CD14-positive monocyte (primary cell): ENCODE data around the gene GALNTL6. TPM values are rescaled to one million over a fixed set of nuclear protein-coding genes. Genes with fewer than 3 reads are reported as not detected.

ENCODE experiments used
- DNase-seq, 3 donors: peaks; one replicate each; pipeline ENCODE4 v3.0.0-alpha.2; 2011 to 2022
- H2AFZ ChIP-seq: 2 replicates; pipeline ENCODE4 v1.6.0; 2012; ENCODE audit warnings: mild to moderate bottlenecking, low read depth, low read length, inconsistent platforms; ENCODE audit not compliant: insufficient read depth, poor library complexity, severe bottlenecking
- H3K27ac ChIP-seq, 2 donors: 1 replicate in 1 of 2; 2 replicates in 1 of 2; pipeline ENCODE4 v1.5.1; 2012 to 2013; ENCODE audit warnings: low read length in 2 of 2, control low read depth in 1 of 2, inconsistent platforms in 1 of 2, low read depth in 1 of 2, mild to moderate bottlenecking in 1 of 2
- H3K27me3 ChIP-seq, 2 donors: one replicate each; pipeline versions ENCODE4 v1.6.0 to v1.6.1; 2011 to 2013; ENCODE audit warnings: low read length in 2 of 2; ENCODE audit not compliant: control insufficient read depth in 2 of 2, insufficient read depth in 2 of 2
- H3K36me3 ChIP-seq, 2 donors: replicated peaks in 1 of 2; 1 replicate in 1 of 2; 2 replicates in 1 of 2; pipeline versions ENCODE4 v1.5.1 to v1.6.1; 2012 to 2013; ENCODE audit warnings: low read length in 2 of 2, control low read depth in 1 of 2, inconsistent platforms in 1 of 2, mild to moderate bottlenecking in 1 of 2; ENCODE audit not compliant: insufficient read depth in 2 of 2, control insufficient read depth in 1 of 2
- H3K4me1 ChIP-seq, 2 donors: 1 replicate in 1 of 2; 2 replicates in 1 of 2; pipeline versions ENCODE4 v1.5.1 to v1.6.1; 2012 to 2013; ENCODE audit warnings: low read length in 2 of 2, control low read depth in 1 of 2, inconsistent platforms in 1 of 2, mild to moderate bottlenecking in 1 of 2, moderate library complexity in 1 of 2; ENCODE audit not compliant: insufficient read depth in 2 of 2, control insufficient read depth in 1 of 2
- H3K4me2 ChIP-seq: replicated peaks from 2 replicates; pipeline ENCODE3; 2012; ENCODE audit warnings: low read length, moderate library complexity, mild to moderate bottlenecking; ENCODE audit not compliant: poor library complexity, severe bottlenecking; ENCODE audit errors: extremely low read depth
- H3K4me3 ChIP-seq, 3 experiments: fragments of 200-600 bp in 1 of 3; sonication (generic) in 1 of 3; replicated peaks in 1 of 3; 1 replicate in 2 of 3; 2 replicates in 1 of 3; pipeline ENCODE4 v1.5.1; 2011 to 2013; ENCODE audit warnings: low read length in 3 of 3, mild to moderate bottlenecking in 3 of 3, control low read depth in 2 of 3, low read depth in 2 of 3, inconsistent platforms in 1 of 3, moderate library complexity in 1 of 3
- H3K79me2 ChIP-seq: 2 replicates; pipeline ENCODE4 v1.6.0; 2012; ENCODE audit warnings: mild to moderate bottlenecking, control low read depth, inconsistent platforms, low read length, moderate library complexity; ENCODE audit not compliant: insufficient read depth
- H3K9ac ChIP-seq: 2 replicates; pipeline ENCODE4 v1.6.0; 2017; ENCODE audit warnings: low read length, mild to moderate bottlenecking; ENCODE audit not compliant: insufficient read depth, poor library complexity, severe bottlenecking
- H3K9me3 ChIP-seq, 2 donors: replicated peaks in 1 of 2; 1 replicate in 1 of 2; 2 replicates in 1 of 2; pipeline versions ENCODE4 v1.5.1 to v1.6.1; 2012 to 2013; ENCODE audit warnings: low read length in 2 of 2, control low read depth in 1 of 2; ENCODE audit not compliant: control insufficient read depth in 1 of 2, insufficient read depth in 1 of 2
- H4K20me1 ChIP-seq: 2 replicates; pipeline ENCODE4 v1.6.0; 2012; ENCODE audit warnings: mild to moderate bottlenecking, low read length, control low read depth, moderate library complexity; ENCODE audit not compliant: insufficient read depth
- H3K27ac Mint-ChIP-seq, 7 donors: one replicate each; pipeline ENCODE4 v1.8.0; 2020; ENCODE audit warnings: mild to moderate bottlenecking in 7 of 7, mixed read lengths in 7 of 7, moderate library complexity in 6 of 7, inconsistent platforms in 2 of 7
- H3K27me3 Mint-ChIP-seq, 3 donors: one replicate each; pipeline ENCODE4 v1.8.0; 2021 to 2022; ENCODE audit warnings: low read depth in 3 of 3, mild to moderate bottlenecking in 3 of 3, mixed read lengths in 3 of 3, moderate library complexity in 3 of 3, inconsistent platforms in 1 of 3
- H3K36me3 Mint-ChIP-seq, 2 donors: one replicate each; pipeline ENCODE4 v1.8.0; 2020; ENCODE audit warnings: mixed read lengths in 2 of 2, inconsistent platforms in 1 of 2, mild to moderate bottlenecking in 1 of 2
- H3K4me1 Mint-ChIP-seq: one replicate; pipeline ENCODE4 v1.8.0; 2020; ENCODE audit warnings: mild to moderate bottlenecking, mixed read lengths
- H3K4me3 Mint-ChIP-seq, 2 donors: one replicate each; pipeline ENCODE4 v1.8.0; 2020; ENCODE audit warnings: mild to moderate bottlenecking in 2 of 2, mixed read lengths in 2 of 2, moderate library complexity in 1 of 2
- H3K9me3 Mint-ChIP-seq, 7 donors: one replicate each; pipeline ENCODE4 v1.8.0; 2020 to 2022; ENCODE audit warnings: mixed read lengths in 7 of 7, mild to moderate bottlenecking in 6 of 7, moderate library complexity in 6 of 7, inconsistent platforms in 2 of 7
- CTCF ChIP-seq: fragments of 200-600 bp; IDR thresholded peaks from one replicate; pipeline ENCODE4 v1.8.0; 2022; ENCODE audit warnings: antibody characterized with exemption, mild to moderate bottlenecking
- WGBS: methylation state at CpG from one replicate; pipeline ENCODE4 v1.1.5; 2013; ENCODE audit warnings: missing lambda C conversion rate; ENCODE audit not compliant: insufficient coverage; 5-methylcytosine and 5-hydroxymethylcytosine counted together
- intact Hi-C, 2 donors: fragments of 100-400 bp; cut with micrococcal nuclease; formaldehyde crosslinking; loops; one replicate each; pipeline versions ENCODE4 v1.15.0 to v1.15.1; 2023
- polyA plus RNA-seq, 3 donors: library from polyadenylated mRNA; depleted of rRNA in 1 of 3; unstranded in 2 of 3; stranded (reverse) in 1 of 3; fragments of 300-500 nt in 2 of 3; fragments of >200 nt in 1 of 3; fragmentation: Illumina TruSeq in 2 of 3; gene quantifications; 1 replicate in 2 of 3; 2 replicates in 1 of 3; pipeline ENCODE4 v1.2.3, GENCODE V29; 2012 to 2021

Gene GALNTL6
- polyA plus RNA-seq, 3 donors = 0.05 TPM; not detected in 2

GRCh38 chr4:172865531-172866127 is 1052.4 kb downstream of the GALNTL6 start:
- Mint-ChIP-seq H3K4me3 (no peak overlapping the region), H3K27ac (no peak overlapping the region), H3K27me3 (peaks cover 3 to 7% (median 5%) of the 10 kb centered on the region in 3 donors), H3K4me1 (no peaks in the 10 kb centered on the region), H3K36me3 (no peaks in the 10 kb centered on the region), H3K9me3 (peaks cover 3 to 15% (median 10%) of the 10 kb centered on the region in 7 donors)
- H3K79me2 ChIP-seq = no peaks in the 10 kb centered on the region
- H3K4me2 ChIP-seq = no peak overlapping the region
- DNase-seq = no peak
- no peaks in the 10 kb centered on the region for H4K20me1 ChIP-seq
- H3K27ac ChIP-seq = no peak overlapping the region
- no peak overlapping the region for H2AFZ ChIP-seq
- no peak overlapping the region for H3K9ac ChIP-seq
- no peaks in the 10 kb centered on the region for H3K27me3 ChIP-seq
- H3K4me3 ChIP-seq = no peak overlapping the region
- TF ChIP-seq CTCF = no peak
- intact Hi-C loops = no loop called here
- H3K36me3 ChIP-seq = no peaks in the 10 kb centered on the region
- H3K4me1 ChIP-seq = no peaks in the 10 kb centered on the region
- peaks cover 0 to 9% of the 10 kb centered on the region in 2 donors for H3K9me3 ChIP-seq
- WGBS = 90% methylated on average over 3 of the region's 4 CpGs

GRCh38 chr4:172866421-172866820 is 1053.2 kb downstream of the GALNTL6 start:
- Mint-ChIP-seq H3K27ac (no peak overlapping the region), H3K4me3 (no peak overlapping the region), H3K27me3 (peaks cover 3 to 7% (median 5%) of the 10 kb centered on the region in 3 donors), H3K4me1 (no peaks in the 10 kb centered on the region), H3K9me3 (peaks cover 3 to 15% (median 10%) of the 10 kb centered on the region in 7 donors), H3K36me3 (no peaks in the 10 kb centered on the region)
- WGBS = 80% methylated on average over 1 of the region's 4 CpGs
- H3K9ac ChIP-seq = no peak overlapping the region
- H3K9me3 ChIP-seq = peaks cover 0 to 9% of the 10 kb centered on the region in 2 donors
- H2AFZ ChIP-seq = no peak overlapping the region
- TF ChIP-seq CTCF = no peak
- H3K27me3 ChIP-seq = no peaks in the 10 kb centered on the region
- DNase-seq = no peak
- H3K27ac ChIP-seq = no peak overlapping the region
- H3K36me3 ChIP-seq = no peaks in the 10 kb centered on the region
- H3K79me2 ChIP-seq = no peaks in the 10 kb centered on the region
- H3K4me3 ChIP-seq = no peak overlapping the region
- no peaks in the 10 kb centered on the region for H3K4me1 ChIP-seq
- H4K20me1 ChIP-seq = no peaks in the 10 kb centered on the region
- intact Hi-C loops = no loop called here
- no peak overlapping the region for H3K4me2 ChIP-seq
